ENCODE results near the gene PFKFB4. TPM values are rescaled to one million over a fixed set of nuclear protein-coding genes. Genes with fewer than 3 reads are reported as not detected.

Gene PFKFB4
- total RNA-seq, 1 experiment from 2014 or later: 20.3 TPM

DNA sequence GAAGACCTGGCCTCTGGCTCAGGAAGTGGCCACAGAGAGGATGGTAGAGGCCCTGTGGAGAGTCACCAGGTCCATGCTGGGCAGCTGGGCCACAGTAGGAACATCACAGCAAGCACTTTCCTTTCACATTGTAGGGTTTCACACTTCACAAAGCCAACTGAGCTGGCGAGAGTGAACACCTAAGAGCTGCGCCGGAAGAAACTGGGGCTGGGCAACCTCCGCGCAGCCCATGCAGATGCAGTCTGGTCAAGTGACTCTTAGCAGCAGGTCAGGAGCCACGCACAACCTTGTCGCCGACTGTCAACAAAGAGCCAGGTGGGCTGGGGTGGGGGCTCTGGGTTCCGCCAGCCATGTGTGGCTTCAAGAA is 37.3 kb downstream of the PFKFB4 start:
- CTCF ChIA-PET: no interaction called here
- Histone ChIP-seq H3K9me3 (ENCODE audit: control insufficient read depth in 1 of 2, insufficient read depth in 1 of 2, low read depth in 1 of 2, low read length in 2 of 2) (no peaks in the 10 kb centered on the region), H3K4me2 (ENCODE audit: low read length) (no peak overlapping the region), H3K4me3 (replicated peaks in 1 of 2; ENCODE audit: low read depth in 1 of 2, low read length in 2 of 2) (no peak overlapping the region), H3K27ac (ENCODE audit: low read depth, low read length) (no peak overlapping the region), H3K9me2 (ENCODE audit: insufficient read depth) (no peaks in the 10 kb centered on the region), H4K20me1 (ENCODE audit: insufficient read depth) (no peaks in the 10 kb centered on the region), H3K27me3 (ENCODE audit: insufficient read depth, low read length) (no peaks in the 10 kb centered on the region), H3K79me2 (ENCODE audit: insufficient read depth, low read length) (no peaks in the 10 kb centered on the region), H3K36me3 (ENCODE audit: control insufficient read depth in 1 of 2, insufficient read depth in 2 of 2, low read length in 2 of 2) (peaks cover 0 to 7% of the 10 kb centered on the region in 2 experiments; a peak in 1 of 4 replicates), H3K4me1 (ENCODE audit: control insufficient read depth in 1 of 2, insufficient read depth in 2 of 2, low read length in 2 of 2) (peaks cover 0 to 2% of the 10 kb centered on the region in 2 experiments; a peak in 1 of 4 replicates), H2AFZ (ENCODE audit: low read depth, low read length, poor library complexity, severe bottlenecking) (no peak overlapping the region), H3K9ac (ENCODE audit: low read length) (no peak overlapping the region)
- TF ChIP-seq, protein P1, sequence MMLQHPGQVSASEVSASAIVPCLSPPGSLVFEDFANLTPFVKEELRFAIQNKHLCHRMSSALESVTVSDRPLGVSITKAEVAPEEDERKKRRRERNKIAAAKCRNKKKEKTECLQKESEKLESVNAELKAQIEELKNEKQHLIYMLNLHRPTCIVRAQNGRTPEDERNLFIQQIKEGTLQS (IDR thresholded peaks at IDR 0.05): no peak
- TF ChIP-seq, protein P2, sequence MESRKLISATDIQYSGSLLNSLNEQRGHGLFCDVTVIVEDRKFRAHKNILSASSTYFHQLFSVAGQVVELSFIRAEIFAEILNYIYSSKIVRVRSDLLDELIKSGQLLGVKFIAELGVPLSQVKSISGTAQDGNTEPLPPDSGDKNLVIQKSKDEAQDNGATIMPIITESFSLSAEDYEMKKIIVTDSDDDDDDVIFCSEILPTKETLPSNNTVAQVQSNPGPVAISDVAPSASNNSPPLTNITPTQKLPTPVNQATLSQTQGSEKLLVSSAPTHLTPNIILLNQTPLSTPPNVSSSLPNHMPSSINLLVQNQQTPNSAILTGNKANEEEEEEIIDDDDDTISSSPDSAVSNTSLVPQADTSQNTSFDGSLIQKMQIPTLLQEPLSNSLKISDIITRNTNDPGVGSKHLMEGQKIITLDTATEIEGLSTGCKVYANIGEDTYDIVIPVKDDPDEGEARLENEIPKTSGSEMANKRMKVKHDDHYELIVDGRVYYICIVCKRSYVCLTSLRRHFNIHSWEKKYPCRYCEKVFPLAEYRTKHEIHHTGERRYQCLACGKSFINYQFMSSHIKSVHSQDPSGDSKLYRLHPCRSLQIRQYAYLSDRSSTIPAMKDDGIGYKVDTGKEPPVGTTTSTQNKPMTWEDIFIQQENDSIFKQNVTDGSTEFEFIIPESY (IDR thresholded peaks at IDR 0.05; ENCODE audit: extremely low read depth, insufficient replicate concordance, low read length): no peak
- TF ChIP-seq, protein P3, sequence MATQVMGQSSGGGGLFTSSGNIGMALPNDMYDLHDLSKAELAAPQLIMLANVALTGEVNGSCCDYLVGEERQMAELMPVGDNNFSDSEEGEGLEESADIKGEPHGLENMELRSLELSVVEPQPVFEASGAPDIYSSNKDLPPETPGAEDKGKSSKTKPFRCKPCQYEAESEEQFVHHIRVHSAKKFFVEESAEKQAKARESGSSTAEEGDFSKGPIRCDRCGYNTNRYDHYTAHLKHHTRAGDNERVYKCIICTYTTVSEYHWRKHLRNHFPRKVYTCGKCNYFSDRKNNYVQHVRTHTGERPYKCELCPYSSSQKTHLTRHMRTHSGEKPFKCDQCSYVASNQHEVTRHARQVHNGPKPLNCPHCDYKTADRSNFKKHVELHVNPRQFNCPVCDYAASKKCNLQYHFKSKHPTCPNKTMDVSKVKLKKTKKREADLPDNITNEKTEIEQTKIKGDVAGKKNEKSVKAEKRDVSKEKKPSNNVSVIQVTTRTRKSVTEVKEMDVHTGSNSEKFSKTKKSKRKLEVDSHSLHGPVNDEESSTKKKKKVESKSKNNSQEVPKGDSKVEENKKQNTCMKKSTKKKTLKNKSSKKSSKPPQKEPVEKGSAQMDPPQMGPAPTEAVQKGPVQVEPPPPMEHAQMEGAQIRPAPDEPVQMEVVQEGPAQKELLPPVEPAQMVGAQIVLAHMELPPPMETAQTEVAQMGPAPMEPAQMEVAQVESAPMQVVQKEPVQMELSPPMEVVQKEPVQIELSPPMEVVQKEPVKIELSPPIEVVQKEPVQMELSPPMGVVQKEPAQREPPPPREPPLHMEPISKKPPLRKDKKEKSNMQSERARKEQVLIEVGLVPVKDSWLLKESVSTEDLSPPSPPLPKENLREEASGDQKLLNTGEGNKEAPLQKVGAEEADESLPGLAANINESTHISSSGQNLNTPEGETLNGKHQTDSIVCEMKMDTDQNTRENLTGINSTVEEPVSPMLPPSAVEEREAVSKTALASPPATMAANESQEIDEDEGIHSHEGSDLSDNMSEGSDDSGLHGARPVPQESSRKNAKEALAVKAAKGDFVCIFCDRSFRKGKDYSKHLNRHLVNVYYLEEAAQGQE (IDR thresholded peaks at IDR 0.05; ENCODE audit: low read depth): no peak
- no peak for TF ChIP-seq ZFX (IDR thresholded peaks at IDR 0.05)
- TF ChIP-seq CEBPB (IDR thresholded peaks at IDR 0.05; ENCODE audit: low read depth): no peak
- TF ChIP-seq YY1 (IDR thresholded peaks at IDR 0.05; ENCODE audit: extremely low read depth, insufficient replicate concordance, low read depth, low read length): no peak
- no peak for TF ChIP-seq POLR2AphosphoS5 (IDR thresholded peaks at IDR 0.05; ENCODE audit: low read depth, low read length)
- TF ChIP-seq EZH2phosphoT487 (IDR thresholded peaks at IDR 0.05; ENCODE audit: borderline replicate concordance): no peak
- TF ChIP-seq FOSL1 (IDR thresholded peaks at IDR 0.05; ENCODE audit: low read depth): no peak
- no peak for TF ChIP-seq ZNF274 (IDR thresholded peaks at IDR 0.05; ENCODE audit: low read depth, low read length)
- no peak for TF ChIP-seq SP1 (IDR thresholded peaks at IDR 0.05; ENCODE audit: low read depth)
- no peak for TF ChIP-seq RAD21 (IDR thresholded peaks at IDR 0.05; ENCODE audit: low read depth)
- TF ChIP-seq EGR1 (IDR thresholded peaks at IDR 0.05; ENCODE audit: low read depth): no peak
- ATAC-seq (no peak), DNase-seq (ENCODE audit: low read depth, low spot score) (no peak)
- POLR2A ChIA-PET: no interaction called here
- no TSS peak for BruUV-seq (replicated peaks)
- intact Hi-C loops (cut with micrococcal nuclease): no loop called here
- RAD21 ChIA-PET (ENCODE audit: low non-redundant PET in 1 of 2, low total read pairs in 2 of 2, uncharacterized antibody in 2 of 2, unreplicated experiment in 2 of 2): no interaction called here
